Measurements from ENCODE around the gene SP8.

The SP8 gene

GRCh38 chr7:20798694-20799121, 12.0 kb upstream of the SP8 start:
- no peak overlapping the region for H3K4me3 ChIP-seq (ENCODE audit: low read depth, low read length)
- TF ChIP-seq CTCF (conservative IDR thresholded peaks at IDR 0.05; ENCODE audit: low read depth, low read length): no peak
- no peak for DNase-seq (ENCODE audit: low read depth)

- peak overlapping the region; percentile 46 for H3K4me3 ChIP-seq (ENCODE audit: low read depth, low read length)
- peak; percentile 23 for DNase-seq (ENCODE audit: low read depth)
- TF ChIP-seq CTCF (conservative IDR thresholded peaks at IDR 0.05; ENCODE audit: low read depth, low read length): no peak
Measured at GRCh38 chr7:20798081-20798693, 11.5 kb upstream of the SP8 start.

DNA sequence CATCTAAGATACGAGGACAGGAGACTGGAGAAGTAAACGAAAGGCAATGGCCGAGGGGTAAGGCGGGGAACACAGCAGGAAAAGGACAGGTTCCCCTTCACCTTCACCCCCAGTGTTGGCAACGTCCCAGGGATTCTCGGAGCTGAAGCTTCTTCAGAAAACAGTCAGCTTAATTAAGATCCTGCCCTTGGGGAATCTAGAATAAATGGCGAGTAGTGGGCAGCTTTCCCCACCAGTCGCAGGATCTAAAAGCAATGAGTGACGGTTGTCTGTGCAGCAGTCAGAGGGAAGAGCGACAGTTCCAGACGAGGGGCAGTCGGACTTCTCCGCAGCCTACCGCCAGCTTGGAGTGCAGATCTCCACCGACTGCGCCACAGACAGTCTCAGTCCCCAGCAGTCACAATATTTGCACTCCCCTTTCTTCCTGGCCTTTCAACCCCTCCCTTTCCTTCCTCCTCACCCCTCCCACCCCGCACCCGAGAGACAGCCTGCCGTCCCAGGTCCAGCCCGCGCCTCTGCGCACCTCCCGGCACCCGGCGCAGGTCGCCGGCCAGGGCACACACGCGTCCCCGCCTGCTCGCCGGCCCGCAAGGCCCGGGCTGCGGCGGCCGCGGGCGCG, 10.9 kb upstream of the SP8 start:
- DNase-seq (ENCODE audit: low read depth): no peak
- TF ChIP-seq CTCF (conservative IDR thresholded peaks at IDR 0.05; ENCODE audit: low read depth, low read length): no peak

DNA sequence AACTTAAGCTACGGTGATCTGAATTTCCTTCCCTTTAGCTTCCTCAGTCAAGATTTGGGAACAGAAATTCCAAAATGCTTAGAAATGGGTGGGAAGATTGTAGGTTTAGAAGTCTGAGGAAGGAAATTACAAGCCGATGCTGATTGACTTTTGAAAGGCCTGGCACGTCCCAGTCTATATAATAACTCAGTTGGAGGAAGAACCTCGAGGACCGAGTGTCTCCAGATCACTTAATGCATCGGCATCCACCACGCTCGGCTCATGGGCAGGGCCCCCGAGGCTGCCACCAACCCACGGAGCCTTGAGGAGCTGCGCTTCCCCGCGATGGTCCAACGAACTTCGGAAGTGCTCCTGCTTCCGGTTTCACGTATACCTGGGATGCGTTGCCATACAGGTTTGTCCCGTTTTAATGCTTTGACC, 10.4 kb upstream of the SP8 start:
- no peak overlapping the region for H3K4me3 ChIP-seq (ENCODE audit: low read depth, low read length)
- no peak for TF ChIP-seq CTCF (conservative IDR thresholded peaks at IDR 0.05; ENCODE audit: low read depth, low read length)
- DNase-seq (ENCODE audit: low read depth): no peak

More for the DNA sequence above, 10.9 kb upstream of the SP8 start:
- H3K4me3 ChIP-seq (ENCODE audit: low read depth, low read length): peak overlapping the region; percentile 50

GRCh38 chr7:20796500-20796899, 9.8 kb upstream of the SP8 start:
- DNase-seq (ENCODE audit: low read depth): no peak
- no peak overlapping the region for H3K4me3 ChIP-seq (ENCODE audit: low read depth, low read length)
- no peak for TF ChIP-seq CTCF (conservative IDR thresholded peaks at IDR 0.05; ENCODE audit: low read depth, low read length)

DNA sequence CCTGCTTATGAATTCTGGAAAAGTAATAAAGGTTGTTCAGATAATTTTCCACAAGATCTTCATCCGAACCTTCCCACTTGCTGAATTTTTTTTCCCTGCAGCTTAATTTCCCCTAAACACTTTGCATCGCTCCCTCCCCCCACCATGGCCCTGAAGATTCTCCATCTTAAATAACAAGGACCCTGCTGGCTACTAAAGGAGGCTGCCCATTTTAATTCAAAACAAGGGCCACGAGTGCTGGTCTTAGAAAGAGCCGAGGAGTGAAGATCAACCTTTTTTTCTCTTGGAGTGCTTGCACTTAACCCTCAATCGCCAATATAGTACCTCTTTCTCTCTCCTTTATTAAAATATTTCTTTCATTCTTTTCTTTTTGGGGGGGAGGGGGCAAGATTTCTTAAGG, 9.2 kb upstream of the SP8 start:
- DNase-seq (ENCODE audit: low read depth): no peak

More for the DNA sequence above, 9.2 kb upstream of the SP8 start:
- TF ChIP-seq CTCF (conservative IDR thresholded peaks at IDR 0.05; ENCODE audit: low read depth, low read length): no peak
- H3K4me3 ChIP-seq (ENCODE audit: low read depth, low read length): no peak overlapping the region

Measured in choroid plexus epithelial cell (primary cell).